ENCODE data around the gene RALGPS1.
A peak's percentile ranks its signal among the peaks of the same experiment; 100 is the strongest.

Gene RALGPS1, protein sequence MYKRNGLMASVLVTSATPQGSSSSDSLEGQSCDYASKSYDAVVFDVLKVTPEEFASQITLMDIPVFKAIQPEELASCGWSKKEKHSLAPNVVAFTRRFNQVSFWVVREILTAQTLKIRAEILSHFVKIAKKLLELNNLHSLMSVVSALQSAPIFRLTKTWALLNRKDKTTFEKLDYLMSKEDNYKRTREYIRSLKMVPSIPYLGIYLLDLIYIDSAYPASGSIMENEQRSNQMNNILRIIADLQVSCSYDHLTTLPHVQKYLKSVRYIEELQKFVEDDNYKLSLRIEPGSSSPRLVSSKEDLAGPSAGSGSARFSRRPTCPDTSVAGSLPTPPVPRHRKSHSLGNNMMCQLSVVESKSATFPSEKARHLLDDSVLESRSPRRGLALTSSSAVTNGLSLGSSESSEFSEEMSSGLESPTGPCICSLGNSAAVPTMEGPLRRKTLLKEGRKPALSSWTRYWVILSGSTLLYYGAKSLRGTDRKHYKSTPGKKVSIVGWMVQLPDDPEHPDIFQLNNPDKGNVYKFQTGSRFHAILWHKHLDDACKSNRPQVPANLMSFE

DNA sequence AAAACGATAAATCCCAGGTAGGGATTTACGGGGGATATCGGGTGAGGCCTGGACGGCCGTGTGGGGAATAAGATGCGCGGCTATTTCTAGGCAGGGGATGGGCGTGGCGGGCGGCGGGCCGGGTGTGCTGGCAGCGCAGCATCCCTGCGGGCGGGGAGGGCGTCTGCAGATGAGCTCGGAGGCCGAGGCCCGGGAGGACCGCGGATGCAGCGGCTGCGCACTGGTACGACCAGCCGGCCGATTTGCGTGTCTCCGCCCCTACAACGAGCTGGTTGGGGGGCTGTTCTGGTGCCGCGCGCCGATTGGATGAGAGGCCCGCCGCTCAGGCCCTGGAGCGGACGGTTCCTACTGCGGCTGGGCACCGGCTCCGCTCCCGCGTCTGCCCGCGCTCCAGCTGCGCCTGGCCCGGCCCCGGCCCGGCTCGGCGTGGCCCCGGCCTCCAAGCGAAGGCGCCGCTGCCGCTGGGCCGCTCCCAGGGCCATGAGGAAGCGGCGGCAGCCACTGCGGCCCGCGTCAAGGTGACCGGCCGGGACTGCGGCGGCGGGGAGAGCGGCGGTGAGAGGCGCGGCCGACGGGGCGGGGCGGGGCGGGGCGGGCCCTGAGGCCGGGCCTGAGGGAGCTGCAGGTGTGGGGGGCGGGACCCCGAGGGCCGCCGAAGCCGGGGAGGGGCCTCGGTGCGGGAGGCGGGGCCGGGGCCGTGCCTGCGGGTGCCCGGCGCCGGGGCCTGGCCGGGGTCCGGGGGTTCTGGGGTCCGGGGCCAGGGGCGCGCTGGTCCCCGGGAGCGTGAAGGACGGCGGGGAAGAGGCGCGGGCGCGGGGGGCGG lies at the start of gene RALGPS1:
TSS of gene RALGPS1 (plus strand) at position 325 of the 823 bp plus-strand sequence. CDS start 47,508 bp downstream, outside the sequence.
- peak; percentile 95 for DNase-seq

DNA sequence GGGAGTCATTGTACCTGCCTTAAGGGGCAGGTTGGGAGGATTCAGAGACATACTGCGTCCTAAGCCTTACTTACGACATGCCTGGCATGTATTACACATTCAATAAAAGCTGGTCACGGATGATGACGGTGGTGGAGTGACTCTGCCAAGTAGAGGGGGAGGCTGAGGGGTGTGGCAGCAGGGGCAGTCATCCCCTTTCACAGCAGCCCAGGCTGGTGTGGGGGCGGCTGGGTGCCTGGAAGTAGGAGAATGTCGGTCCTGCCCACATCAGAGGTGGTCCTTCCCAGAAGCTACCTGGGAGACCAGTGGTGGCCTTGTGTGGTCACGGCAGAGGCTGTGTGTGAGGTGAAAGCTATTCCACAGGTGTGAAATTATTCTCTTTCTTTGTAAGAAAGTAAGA lies 45.2 kb upstream of the RALGPS1 start:
- DNase-seq = no peak

DNA sequence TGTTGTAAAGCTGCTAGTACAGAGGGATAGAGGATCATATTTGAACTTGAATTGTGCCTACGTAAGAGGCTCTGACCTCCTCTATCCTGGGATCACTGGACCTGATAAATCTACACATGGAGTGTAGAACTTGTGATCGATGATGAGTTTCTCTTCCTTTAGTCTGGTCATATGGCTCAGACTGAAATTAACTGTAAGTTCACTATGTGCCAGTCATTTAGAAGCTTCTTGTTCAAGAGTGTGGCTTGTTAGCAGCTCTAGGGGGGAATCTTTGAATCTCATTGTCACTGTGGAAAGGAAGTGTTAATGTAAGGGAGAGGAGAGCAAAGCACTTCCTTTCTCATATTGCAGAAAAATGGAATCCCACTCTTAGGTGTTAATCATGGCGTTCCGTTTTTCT lies 42.1 kb upstream of the RALGPS1 start:
- no peak for DNase-seq

DNA sequence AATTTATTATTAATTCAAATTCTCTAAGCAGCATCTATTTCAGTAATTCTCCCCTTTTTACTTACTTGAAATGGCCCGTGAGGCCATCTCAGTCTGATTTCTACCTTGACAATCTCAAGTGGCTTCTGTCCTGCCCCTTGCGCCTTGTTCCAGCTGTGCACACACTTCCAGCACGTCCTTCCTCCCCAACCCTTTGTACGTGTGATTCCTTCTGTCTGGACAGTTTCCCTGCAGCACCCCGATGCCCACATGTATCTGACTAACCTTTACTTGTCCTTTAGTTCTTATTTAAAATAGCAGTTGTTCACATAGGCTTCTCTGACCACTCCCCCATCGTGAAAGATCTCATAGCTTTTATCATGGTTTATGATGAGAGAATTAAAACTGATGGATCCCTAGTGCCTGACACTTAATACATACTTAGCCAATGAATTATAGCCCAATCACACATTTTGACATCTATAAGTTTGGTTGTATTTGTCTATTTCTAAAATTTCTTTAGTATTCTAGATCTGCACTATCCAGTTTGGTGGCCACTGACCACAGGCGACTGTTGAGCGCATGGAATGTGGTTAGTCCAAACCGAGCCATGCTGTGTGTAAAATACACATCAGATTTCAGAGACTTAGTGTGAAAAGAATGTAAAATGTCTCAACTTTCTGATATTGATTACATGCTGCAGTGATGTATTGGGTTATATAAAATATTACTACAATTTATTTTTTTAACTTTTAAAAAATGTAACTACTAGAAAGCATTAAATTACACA lies 39.9 kb upstream of the RALGPS1 start:
- DNase-seq = no peak

DNA sequence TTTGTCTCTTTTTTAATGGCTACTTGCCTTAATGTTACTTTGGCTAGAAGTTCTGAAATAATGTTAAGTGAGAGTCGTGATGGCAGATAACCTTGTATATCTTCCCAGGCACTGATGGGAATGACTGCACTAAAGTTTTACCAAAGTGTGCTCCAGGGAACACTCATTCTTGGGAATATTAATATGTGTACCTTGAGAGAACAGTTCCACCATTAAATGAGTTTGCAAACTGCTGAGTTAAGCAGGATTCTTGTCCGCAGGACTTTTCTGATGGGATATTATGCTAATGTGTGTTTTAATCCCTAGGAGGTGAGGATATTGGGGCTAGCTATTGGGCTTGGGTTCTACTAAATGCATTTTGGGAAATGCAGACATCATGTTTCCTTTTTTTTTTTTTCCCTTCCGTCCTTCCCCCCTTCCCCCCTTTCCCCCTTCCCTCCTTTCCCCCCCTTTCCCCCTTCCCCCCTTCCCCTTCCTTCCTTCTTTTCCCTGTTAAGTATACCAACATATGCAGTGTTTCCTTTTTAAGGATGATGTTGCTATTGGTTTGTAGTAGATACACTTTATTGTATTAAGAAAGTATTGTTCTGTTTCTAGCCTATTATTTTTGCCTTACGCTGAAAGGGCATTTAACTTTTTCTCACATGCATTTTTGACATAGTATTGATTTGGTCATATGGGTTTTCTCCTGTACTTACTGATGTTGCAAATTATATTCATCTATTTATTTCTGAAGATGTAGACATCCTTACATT lies 38.6 kb upstream of the RALGPS1 start:
- no peak for DNase-seq

DNA sequence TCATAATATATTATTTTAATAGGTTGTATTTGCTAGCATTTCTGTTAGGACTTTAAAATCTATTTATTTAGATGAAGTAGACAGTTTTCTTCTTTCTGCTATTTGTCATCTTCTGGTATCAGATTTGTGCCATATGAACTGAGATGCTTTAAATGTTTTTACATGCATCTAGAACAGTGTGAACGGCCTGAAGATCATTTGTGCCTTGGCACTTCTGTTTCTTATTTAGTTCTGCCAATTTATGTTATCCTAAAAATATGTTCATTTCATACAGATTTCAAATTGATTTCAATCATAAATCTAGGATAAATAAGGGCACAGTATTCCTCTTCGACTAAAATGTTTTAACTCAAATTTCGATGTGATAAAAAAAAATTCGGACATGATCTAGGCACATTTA lies 38.1 kb upstream of the RALGPS1 start:
- no peak for DNase-seq

DNA sequence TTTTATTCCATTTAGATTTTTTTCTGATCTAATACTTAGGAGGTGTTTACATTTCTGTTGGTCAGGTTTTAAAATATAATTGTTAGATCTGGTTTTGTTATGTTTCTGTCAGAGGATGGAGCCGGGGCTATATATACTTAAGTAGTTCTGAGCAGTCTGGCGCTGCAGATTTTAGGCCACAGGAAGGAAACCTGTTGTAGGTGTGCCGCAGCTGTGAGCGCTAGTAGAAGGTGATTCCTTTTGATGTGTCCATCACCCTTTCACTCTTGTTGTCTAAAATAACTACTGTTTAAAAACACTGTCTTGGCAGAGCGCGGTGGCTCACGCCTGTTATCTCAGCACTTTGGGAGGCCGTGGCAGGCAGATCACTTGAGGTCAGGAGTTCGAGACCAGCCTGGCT lies 37.2 kb upstream of the RALGPS1 start:
- DNase-seq = no peak

DNA sequence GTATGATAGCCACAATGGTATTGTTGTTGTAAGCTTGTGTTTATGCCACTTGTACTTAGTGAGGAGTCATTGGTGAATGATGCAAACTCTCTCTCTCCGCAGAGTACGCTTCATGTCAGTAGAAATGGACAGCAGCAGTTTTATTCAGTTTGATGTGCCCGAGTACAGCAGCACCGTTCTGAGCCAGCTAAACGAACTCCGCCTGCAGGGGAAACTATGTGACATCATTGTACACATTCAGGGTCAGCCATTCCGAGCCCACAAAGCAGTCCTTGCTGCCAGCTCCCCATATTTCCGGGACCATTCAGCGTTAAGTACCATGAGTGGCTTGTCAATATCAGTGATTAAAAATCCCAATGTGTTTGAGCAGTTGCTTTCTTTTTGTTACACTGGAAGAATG lies 35.3 kb upstream of the RALGPS1 start:
- DNase-seq = no peak

DNA sequence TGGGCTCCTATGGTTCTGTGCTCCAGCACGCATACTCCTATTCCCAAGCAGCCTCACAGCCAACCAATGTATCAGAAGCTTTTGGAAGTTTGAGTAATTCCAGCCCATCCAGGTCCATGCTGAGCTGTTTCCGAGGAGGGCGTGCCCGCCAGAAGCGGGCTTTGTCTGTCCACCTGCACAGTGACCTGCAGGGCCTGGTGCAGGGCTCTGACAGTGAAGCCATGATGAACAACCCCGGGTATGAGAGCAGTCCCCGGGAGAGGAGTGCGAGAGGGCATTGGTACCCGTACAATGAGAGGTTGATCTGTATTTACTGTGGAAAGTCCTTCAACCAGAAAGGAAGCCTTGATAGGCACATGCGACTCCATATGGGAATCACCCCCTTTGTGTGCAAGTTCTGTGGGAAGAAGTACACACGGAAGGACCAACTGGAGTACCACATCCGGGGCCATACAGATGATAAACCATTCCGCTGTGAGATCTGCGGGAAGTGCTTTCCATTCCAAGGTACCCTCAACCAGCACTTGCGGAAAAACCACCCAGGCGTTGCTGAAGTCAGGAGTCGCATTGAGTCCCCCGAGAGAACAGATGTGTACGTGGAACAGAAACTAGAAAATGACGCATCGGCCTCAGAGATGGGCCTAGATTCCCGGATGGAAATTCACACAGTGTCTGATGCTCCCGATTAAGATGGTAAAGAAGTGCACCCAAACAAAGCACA lies 34.2 kb upstream of the RALGPS1 start:
- DNase-seq = no peak

DNA sequence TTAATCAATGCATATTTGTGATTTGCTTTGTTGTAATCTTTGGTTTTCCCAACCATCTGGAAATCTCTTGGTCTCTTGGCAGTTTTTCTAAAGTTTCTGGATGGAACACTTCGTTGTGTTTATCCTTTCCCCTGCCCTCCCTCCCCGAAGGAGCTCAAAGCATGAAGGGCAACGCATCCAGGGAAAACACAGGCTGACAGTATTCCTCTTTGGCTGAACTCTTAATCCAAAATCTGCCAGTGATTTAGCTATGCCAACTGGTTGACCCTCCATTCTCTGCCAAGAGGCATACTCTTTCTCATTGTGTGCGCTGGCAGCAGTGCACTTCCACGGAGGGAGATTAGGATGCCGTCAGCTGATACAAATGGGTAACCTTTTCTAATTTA lies 33.6 kb upstream of the RALGPS1 start:
- DNase-seq = no peak

DNA sequence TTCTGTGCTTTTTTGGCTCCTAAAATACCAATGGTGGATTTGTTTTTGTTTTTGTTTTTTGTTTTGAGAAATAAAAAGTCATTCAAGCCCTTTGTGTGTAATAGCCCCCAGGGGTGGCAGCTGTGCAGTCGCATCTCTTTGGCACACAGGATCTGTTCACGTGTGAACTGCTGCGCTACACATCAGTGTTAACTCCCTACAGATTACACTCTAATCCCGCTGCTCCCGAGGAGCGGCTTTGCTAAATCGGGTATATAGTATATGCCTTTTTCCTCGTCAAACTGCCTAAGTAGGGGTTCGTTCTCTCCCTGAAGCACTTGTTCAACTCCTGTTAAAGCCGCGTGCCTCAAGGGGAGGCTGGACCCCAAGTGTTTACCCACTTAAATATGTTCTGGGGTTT lies 31.8 kb upstream of the RALGPS1 start:
- DNase-seq = no peak

DNA sequence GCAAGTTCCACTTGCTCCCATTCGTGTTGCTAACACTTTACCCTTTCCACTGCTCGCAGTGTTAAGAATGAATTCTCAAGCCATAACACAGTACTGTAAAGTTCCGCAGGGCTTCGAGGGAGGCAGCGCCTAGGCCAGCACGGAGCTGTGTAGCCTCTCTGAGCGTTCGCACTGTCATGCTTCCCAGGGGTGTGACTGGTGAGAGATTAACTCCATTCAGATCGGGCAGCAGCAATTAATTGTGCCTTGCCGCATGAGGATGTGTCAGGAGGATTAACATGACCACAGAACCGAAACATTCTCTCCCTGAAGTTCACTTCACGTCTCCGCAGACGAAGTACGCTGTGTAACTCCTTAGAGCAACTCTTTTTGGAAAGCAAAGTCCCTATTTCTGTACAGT lies 30.9 kb upstream of the RALGPS1 start:
- DNase-seq = no peak

DNA sequence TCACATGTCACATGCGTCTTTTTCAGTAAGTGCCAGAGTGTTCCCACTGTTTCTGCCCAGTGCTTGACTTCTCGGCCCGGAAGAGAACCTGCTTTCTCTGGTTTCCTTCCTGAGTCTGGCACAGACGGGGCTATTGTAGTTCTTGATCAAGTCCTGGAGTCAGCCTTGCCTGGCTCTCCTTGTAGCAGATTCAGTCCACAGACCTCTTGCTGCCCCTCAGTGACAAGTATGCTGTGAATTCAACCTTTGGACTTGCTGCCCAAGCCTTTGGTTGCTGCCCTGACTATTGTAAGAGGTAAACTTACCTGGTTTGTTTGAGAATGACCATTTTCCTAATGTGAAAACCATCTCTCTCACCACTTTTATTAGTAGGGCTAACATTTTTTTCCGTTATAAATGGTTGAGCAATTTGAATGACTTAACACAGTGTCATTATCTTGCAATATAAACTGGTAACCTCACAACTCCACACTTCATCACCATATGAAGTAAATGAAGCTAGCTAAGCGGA lies 29.4 kb upstream of the RALGPS1 start:
- no peak for DNase-seq

DNA sequence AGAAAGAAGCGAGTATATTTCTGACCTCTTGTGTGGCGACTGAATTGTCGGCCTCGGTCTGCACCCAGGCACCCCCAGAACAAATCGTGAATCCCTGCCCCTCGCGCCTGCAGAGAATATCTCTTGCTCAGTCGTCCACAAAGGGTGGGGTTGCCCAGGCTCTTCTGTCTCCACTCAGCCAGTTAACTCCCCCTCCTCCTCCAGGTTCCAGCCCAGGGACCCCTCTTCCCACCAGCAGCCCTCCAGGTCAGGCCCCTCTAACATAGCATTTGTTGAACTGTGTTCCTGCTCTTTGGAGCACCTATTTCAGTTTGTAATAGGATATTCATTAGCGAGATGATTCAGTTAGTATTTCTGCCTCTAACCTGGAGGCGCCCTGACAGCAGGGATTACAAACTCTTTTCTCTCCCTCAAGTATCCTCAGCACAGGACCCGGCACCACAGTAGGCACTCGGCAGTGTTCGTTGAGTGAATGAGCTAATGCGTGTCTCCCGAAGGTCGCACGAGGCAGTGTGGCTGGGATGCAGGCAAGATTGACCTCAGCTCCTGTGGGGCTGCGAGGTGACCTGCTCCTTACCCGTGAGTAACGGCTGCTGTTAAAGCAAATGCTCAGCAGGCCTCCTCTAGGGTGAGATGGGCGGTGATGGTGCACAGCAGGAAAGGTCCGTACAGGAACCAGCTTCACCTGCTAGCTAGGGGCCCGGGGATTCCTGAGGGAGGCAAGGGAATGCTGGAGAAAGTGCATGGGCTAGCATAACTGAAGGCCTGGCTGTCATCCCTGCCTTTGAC lies 28.4 kb upstream of the RALGPS1 start:
- no peak for DNase-seq

DNA sequence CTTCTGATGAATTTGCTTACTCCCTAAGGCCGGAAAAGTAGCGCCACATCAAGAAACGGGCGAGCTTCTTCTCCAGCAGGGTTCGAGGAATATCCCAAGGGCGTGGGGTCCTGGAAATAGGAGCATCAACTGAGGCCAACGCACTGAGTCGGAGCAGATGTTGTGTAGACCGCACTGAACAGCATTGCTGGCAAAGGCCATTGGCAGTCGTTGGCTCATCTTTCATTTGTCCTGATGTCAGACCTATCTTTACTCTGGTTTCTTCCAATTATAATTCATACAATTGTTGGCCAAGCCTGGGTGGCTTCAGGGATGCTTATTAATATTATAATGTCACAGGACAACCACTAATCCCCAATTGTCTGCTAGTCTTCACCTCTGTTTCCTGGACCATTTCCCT lies 27.7 kb upstream of the RALGPS1 start:
- DNase-seq = no peak

DNA sequence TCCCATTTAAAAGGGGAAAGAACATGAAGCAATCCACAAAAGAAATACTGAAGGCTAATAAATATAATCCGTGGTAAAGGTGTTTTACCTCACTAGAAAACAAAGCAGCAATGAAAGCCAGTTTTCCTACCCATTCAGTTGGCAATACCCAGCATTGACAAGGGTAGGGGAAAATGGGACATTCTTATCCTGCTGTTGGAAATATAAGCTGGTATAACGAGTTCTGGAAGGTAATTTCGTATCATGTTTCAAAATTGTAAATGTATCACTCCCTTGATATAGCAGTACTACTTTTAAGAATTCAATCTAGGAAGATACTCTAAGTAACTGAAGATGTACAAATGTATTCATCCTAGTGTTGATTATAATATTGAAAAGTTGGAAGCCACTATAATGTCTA lies 22.9 kb upstream of the RALGPS1 start:
- no peak for DNase-seq

DNA sequence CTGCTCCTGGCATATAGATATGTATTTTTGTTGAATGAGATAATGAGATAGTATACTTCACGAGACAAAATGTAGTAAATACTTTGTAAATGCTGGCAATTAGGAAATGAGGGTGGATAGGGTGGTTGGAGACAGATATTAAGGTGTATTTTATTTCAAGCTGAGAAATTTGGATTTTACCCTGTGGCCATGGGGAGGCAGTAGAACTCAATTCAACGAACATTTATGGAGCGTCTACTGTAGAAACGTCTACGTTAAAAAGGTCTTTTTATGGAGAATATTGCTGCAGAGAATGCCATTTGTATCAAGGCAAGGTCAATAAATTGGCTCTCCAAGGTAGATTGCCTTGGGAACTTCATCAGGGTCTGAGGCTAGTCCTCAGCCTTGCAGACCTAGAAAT lies 21.5 kb upstream of the RALGPS1 start:
- no peak for DNase-seq

DNA sequence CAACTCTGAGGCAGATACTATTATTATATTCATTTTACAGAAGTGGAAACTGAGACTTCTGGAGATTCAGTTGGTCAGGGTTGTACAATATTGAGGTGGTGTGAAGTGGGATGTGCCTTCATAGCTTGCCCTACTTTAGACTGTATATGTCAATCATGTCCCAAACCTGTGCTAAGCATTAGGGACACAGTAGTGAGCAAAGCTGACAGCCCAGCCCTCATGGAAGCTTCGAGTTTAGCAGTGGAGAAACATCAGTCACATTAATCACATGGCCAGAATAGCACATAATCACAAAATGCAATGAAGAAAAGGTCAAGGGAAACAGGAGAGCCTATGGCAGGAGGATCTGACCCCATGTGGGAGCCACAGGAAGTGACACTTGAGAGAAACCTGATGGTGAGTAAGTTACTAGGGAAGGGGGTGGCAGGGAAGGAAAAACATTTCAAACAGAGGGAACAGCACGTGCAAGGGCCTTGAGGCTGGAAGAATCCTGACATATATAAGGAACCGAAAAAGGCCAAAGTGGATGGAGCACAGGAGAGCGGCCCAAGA lies 20.5 kb upstream of the RALGPS1 start:
- no peak for DNase-seq

DNA sequence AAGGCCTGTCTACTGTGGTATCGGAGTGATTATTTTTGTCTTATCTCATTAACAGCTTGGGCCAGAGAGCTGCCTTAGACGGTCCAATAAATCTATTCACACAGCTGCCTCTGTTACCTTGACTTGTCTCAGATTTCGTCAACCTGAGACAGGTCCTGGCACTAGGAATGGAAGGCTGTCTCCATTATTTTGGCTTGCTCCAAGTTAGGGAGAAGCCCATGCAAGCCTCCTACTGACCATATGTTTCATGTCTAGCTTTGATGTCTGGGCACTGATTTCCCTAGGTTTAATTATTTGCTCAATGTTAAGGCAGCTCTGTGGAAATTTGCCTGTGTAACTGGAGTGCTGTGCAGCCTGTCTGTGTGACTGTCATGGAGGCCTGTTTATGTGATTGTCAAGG lies 12.4 kb upstream of the RALGPS1 start:
- DNase-seq = no peak

DNA sequence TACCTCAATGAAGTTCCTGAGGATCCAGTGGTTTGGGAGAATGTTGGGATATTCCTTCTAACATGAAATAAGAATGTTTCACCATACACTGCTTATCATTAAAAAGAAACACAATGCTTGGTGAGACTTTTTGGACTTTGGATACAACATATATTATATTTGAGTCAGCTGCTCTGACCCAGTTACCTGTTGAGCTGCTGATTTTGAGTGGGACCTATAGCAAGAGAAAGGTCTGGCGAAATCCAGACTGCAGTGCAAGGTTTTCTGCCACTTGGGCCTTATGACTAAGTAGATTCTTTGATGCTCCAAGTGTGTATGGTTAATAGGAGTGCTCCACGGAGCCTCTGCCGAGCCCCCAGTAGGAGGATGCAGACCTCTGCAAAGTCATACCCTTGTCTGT lies 10.0 kb upstream of the RALGPS1 start:
- no peak for DNase-seq
